ENCODE data around the gene KEAP1.

DNA sequence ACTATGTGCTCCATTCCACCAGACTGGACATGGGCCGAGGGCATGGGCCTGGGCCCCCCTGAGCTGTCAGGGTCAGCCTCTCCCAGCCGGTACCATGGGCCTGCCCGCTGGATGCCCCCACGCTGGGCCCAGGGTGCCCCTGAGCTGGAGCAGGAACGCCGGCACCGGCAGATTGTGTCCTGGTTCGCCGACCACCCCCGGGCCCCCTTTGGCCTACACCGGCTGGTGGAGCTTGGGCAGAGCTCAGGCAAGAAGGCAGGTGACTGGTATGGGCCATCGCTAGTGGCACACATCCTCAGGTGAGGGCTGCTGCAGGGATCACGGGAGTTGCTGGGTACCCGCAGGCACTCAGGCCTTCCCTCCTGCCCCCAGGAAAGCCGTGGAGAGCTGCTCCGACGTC, 43.7 kb upstream of the KEAP1 start:
- TF ChIP-seq, protein P1, sequence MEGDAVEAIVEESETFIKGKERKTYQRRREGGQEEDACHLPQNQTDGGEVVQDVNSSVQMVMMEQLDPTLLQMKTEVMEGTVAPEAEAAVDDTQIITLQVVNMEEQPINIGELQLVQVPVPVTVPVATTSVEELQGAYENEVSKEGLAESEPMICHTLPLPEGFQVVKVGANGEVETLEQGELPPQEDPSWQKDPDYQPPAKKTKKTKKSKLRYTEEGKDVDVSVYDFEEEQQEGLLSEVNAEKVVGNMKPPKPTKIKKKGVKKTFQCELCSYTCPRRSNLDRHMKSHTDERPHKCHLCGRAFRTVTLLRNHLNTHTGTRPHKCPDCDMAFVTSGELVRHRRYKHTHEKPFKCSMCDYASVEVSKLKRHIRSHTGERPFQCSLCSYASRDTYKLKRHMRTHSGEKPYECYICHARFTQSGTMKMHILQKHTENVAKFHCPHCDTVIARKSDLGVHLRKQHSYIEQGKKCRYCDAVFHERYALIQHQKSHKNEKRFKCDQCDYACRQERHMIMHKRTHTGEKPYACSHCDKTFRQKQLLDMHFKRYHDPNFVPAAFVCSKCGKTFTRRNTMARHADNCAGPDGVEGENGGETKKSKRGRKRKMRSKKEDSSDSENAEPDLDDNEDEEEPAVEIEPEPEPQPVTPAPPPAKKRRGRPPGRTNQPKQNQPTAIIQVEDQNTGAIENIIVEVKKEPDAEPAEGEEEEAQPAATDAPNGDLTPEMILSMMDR (IDR thresholded peaks at IDR 0.05; ENCODE audit: low read depth, low read length, poor library complexity, severe bottlenecking), result no peak
- no peak for TF ChIP-seq EZH2phosphoT487 (IDR thresholded peaks at IDR 0.05; ENCODE audit: borderline replicate concordance, low read length)
